Measurements from ENCODE around the gene SFT2D2. TPM values are rescaled to one million over a fixed set of nuclear protein-coding genes. Genes with fewer than 3 reads are reported as not detected.

The SFT2D2 gene

Small RNA genes within 50 kb of the gene (small RNA-seq; reads per million reads assigned to genes)
- not detected for gene AL021397.1 (ENCODE audit: insufficient read depth)
- gene RNU6-1310P (ENCODE audit: insufficient read depth) = not detected
